Liver (tissue), 3 donors: ENCODE data around the gene LOXL3.

Source experiments
- EGR1 ChIP-seq, 2 donors: IDR thresholded peaks; 2 replicates each; pipeline ENCODE4 v1.6.1; 2016 to 2018; ENCODE audit warnings: antibody characterized with exemption in 2 of 2, low read depth in 2 of 2
- FOXA2 ChIP-seq: IDR thresholded peaks from 2 replicates; pipeline ENCODE4 v1.6.1; 2016; ENCODE audit warnings: antibody characterized with exemption
- HNF4A ChIP-seq, 2 donors: conservative IDR thresholded peaks; 2 replicates each; pipeline ENCODE4 v1.6.1; 2016; ENCODE audit warnings: antibody characterized with exemption in 2 of 2, mild to moderate bottlenecking in 2 of 2
- HNF4G ChIP-seq: IDR thresholded peaks from 2 replicates; pipeline ENCODE4 v1.6.1; 2016; ENCODE audit warnings: antibody characterized with exemption
- JUND ChIP-seq, 2 donors: IDR thresholded peaks; 2 replicates each; pipeline ENCODE4 v1.6.1; 2016; ENCODE audit warnings: antibody characterized with exemption in 2 of 2
- NR2F2 ChIP-seq: IDR thresholded peaks from 2 replicates; pipeline ENCODE4 v1.6.1; 2016; ENCODE audit warnings: antibody characterized with exemption
- RAD21 ChIP-seq, 2 donors: IDR thresholded peaks; 2 replicates each; pipeline ENCODE4 v1.6.1; 2016; ENCODE audit warnings: antibody characterized with exemption in 2 of 2, mild to moderate bottlenecking in 2 of 2
- SP1 ChIP-seq: IDR thresholded peaks from 2 replicates; pipeline ENCODE4 v1.6.1; 2018; ENCODE audit warnings: antibody characterized with exemption, mild to moderate bottlenecking
- TAF1 ChIP-seq: conservative IDR thresholded peaks from 2 replicates; pipeline ENCODE4 v1.6.1; 2016; ENCODE audit warnings: antibody characterized with exemption, mild to moderate bottlenecking
- TF ChIP-seq, protein P1 (sequence below): IDR thresholded peaks from 2 replicates; pipeline ENCODE4 v1.6.1; 2016; ENCODE audit warnings: antibody characterized with exemption, mild to moderate bottlenecking
- TF ChIP-seq, protein P2 (sequence below): IDR thresholded peaks from 2 replicates; pipeline ENCODE4 v1.6.1; 2016; ENCODE audit warnings: antibody characterized with exemption
- TF ChIP-seq, protein P3 (sequence below): fragments of 150-350 bp; IDR thresholded peaks from 2 replicates; pipeline ENCODE4 v1.5.1; 2017; ENCODE audit warnings: improper control_type of control experiment, low read depth, low read length; ENCODE audit not compliant: missing input control
- TF ChIP-seq, protein P4 (sequence below): IDR thresholded peaks from 2 replicates; pipeline ENCODE4 v1.6.1; 2016; ENCODE audit warnings: antibody characterized with exemption
- TF ChIP-seq, protein P5 (sequence below): IDR thresholded peaks from 2 replicates; pipeline ENCODE4 v1.6.1; 2016; ENCODE audit warnings: antibody characterized with exemption
- donor health status: healthy.
- donor health status: healthy.

DNA sequence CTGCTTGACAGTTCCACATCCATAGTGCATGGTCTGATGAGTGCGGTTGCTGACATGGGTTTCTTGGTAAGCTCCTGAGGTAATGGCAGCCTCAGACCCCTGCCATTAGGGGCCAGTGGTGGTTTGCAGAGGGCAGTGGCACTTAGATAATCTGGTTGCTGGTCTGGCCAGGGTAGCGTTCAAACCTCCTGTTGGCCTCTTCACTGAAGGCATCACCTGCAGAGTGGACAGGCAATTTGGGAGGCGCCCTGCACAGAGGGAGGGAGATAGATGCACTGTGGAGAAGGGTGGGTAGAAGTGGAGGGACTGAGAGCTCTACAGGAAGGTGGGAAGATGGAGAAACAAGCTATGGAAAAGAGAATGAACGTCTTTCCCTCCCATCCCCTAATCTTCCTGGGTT lies 20.3 kb downstream of the LOXL3 start:
- TF ChIP-seq, protein P1, sequence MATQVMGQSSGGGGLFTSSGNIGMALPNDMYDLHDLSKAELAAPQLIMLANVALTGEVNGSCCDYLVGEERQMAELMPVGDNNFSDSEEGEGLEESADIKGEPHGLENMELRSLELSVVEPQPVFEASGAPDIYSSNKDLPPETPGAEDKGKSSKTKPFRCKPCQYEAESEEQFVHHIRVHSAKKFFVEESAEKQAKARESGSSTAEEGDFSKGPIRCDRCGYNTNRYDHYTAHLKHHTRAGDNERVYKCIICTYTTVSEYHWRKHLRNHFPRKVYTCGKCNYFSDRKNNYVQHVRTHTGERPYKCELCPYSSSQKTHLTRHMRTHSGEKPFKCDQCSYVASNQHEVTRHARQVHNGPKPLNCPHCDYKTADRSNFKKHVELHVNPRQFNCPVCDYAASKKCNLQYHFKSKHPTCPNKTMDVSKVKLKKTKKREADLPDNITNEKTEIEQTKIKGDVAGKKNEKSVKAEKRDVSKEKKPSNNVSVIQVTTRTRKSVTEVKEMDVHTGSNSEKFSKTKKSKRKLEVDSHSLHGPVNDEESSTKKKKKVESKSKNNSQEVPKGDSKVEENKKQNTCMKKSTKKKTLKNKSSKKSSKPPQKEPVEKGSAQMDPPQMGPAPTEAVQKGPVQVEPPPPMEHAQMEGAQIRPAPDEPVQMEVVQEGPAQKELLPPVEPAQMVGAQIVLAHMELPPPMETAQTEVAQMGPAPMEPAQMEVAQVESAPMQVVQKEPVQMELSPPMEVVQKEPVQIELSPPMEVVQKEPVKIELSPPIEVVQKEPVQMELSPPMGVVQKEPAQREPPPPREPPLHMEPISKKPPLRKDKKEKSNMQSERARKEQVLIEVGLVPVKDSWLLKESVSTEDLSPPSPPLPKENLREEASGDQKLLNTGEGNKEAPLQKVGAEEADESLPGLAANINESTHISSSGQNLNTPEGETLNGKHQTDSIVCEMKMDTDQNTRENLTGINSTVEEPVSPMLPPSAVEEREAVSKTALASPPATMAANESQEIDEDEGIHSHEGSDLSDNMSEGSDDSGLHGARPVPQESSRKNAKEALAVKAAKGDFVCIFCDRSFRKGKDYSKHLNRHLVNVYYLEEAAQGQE, result no peak
- TF ChIP-seq, protein P2, sequence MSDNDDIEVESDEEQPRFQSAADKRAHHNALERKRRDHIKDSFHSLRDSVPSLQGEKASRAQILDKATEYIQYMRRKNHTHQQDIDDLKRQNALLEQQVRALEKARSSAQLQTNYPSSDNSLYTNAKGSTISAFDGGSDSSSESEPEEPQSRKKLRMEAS, result no peak
- no peak for TF ChIP-seq RAD21 (IDR thresholded peaks at IDR 0.05)
- TF ChIP-seq, protein P3, sequence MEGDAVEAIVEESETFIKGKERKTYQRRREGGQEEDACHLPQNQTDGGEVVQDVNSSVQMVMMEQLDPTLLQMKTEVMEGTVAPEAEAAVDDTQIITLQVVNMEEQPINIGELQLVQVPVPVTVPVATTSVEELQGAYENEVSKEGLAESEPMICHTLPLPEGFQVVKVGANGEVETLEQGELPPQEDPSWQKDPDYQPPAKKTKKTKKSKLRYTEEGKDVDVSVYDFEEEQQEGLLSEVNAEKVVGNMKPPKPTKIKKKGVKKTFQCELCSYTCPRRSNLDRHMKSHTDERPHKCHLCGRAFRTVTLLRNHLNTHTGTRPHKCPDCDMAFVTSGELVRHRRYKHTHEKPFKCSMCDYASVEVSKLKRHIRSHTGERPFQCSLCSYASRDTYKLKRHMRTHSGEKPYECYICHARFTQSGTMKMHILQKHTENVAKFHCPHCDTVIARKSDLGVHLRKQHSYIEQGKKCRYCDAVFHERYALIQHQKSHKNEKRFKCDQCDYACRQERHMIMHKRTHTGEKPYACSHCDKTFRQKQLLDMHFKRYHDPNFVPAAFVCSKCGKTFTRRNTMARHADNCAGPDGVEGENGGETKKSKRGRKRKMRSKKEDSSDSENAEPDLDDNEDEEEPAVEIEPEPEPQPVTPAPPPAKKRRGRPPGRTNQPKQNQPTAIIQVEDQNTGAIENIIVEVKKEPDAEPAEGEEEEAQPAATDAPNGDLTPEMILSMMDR, result no peak
- no peak for TF ChIP-seq JUND (IDR thresholded peaks at IDR 0.05)
- TF ChIP-seq, protein P4, sequence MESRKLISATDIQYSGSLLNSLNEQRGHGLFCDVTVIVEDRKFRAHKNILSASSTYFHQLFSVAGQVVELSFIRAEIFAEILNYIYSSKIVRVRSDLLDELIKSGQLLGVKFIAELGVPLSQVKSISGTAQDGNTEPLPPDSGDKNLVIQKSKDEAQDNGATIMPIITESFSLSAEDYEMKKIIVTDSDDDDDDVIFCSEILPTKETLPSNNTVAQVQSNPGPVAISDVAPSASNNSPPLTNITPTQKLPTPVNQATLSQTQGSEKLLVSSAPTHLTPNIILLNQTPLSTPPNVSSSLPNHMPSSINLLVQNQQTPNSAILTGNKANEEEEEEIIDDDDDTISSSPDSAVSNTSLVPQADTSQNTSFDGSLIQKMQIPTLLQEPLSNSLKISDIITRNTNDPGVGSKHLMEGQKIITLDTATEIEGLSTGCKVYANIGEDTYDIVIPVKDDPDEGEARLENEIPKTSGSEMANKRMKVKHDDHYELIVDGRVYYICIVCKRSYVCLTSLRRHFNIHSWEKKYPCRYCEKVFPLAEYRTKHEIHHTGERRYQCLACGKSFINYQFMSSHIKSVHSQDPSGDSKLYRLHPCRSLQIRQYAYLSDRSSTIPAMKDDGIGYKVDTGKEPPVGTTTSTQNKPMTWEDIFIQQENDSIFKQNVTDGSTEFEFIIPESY, result no peak
- TF ChIP-seq, protein P5, sequence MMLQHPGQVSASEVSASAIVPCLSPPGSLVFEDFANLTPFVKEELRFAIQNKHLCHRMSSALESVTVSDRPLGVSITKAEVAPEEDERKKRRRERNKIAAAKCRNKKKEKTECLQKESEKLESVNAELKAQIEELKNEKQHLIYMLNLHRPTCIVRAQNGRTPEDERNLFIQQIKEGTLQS, result no peak
- no peak for TF ChIP-seq HNF4G
- TF ChIP-seq TAF1, result no peak
- TF ChIP-seq SP1, result no peak
- no peak for TF ChIP-seq EGR1 (IDR thresholded peaks at IDR 0.05; ENCODE audit: low read depth in 2 of 2)
- TF ChIP-seq HNF4A (conservative IDR thresholded peaks at IDR 0.05), result no peak
- TF ChIP-seq NR2F2, result no peak
- no peak for TF ChIP-seq FOXA2
